ENCODE measurements around the gene MMADHC.

DNA sequence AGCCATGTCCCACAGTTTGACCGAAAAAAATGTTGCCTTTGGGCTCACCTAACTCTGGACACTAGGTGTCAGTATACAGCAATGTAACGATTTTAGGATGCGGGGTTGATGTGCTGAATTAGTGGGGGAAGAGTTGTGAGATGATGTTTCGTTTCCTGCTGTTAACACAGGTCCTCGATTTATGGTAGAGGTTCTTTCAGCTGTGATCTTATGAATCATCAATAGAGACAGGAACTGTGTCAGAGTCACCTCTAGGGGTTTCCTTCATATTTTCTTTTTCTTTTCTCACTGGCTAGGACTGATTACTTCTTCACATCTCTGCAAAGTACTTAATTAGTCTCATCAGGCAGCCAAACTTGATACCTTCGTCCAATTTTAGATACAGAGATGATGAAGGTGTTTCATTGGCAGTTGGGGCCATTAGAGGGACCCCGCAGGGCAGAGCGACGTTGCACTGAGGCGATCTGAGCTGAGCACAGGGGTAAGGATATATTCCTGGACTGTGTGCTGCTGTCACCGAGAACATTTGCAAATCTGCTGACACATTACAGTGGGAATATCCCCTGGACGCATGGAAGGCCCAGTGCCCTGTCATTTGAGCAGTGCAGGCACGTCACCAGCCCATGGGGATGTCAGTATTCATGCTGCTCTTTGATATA lies 10.2 kb upstream of the MMADHC start:
- TF ChIP-seq CTCF (IDR thresholded peaks at IDR 0.05) (peak in 5 of 7 experiments; percentile 63 to 87 (median 74)), EP300 (IDR thresholded peaks at IDR 0.05) (no peak), POLR2A (IDR thresholded peaks at IDR 0.05) (no peak), POLR2AphosphoS5 (IDR thresholded peaks at IDR 0.05) (peak in 1 of 3 donors; percentile 62)
